GM18508 (cell line): ENCODE measurements around the gene ASTN2.

Source experiments
- ATAC-seq: cut with Tn5 transposase; IDR thresholded peaks from one replicate; pipeline ENCODE4 v1.9.1; 2021; ENCODE audit warnings: moderate number of reproducible peaks; ENCODE audit not compliant: insufficient read depth, unreplicated experiment

Gene ASTN2

GRCh38 chr9:117307701-117308100 lies 107.2 kb downstream of the ASTN2 start:
- no peak for ATAC-seq

GRCh38 chr9:117306032-117306431 lies 108.8 kb downstream of the ASTN2 start:
- no peak for ATAC-seq

- ATAC-seq: no peak
These were observed 109.4 kb downstream of the ASTN2 start for GRCh38 chr9:117305454-117305853.

GRCh38 chr9:117304549-117304948 lies 110.3 kb downstream of the ASTN2 start:
- no peak for ATAC-seq

GRCh38 chr9:117303643-117304230 lies 111.1 kb downstream of the ASTN2 start:
- ATAC-seq: no peak

GRCh38 chr9:117302487-117302886 lies 112.4 kb downstream of the ASTN2 start:
- no peak for ATAC-seq

GRCh38 chr9:117300371-117301110 lies 114.3 kb downstream of the ASTN2 start:
- no peak for ATAC-seq

- ATAC-seq: no peak
These were observed 118.4 kb downstream of the ASTN2 start for GRCh38 chr9:117296453-117296852.

- ATAC-seq: no peak
These were observed 121.4 kb downstream of the ASTN2 start for GRCh38 chr9:117293206-117294114.

GRCh38 chr9:117290856-117291622 lies 123.8 kb downstream of the ASTN2 start:
- no peak for ATAC-seq

- no peak for ATAC-seq
These were observed 124.5 kb downstream of the ASTN2 start for GRCh38 chr9:117290306-117290840.

GRCh38 chr9:117286245-117286644 lies 128.6 kb downstream of the ASTN2 start:
- no peak for ATAC-seq

GRCh38 chr9:117284414-117284813 lies 130.4 kb downstream of the ASTN2 start:
- ATAC-seq: no peak

GRCh38 chr9:117282541-117282940 lies 132.3 kb downstream of the ASTN2 start:
- ATAC-seq: no peak

- ATAC-seq: no peak
These were observed 136.3 kb downstream of the ASTN2 start for GRCh38 chr9:117278471-117279035.

GRCh38 chr9:117278020-117278419 lies 136.8 kb downstream of the ASTN2 start:
- no peak for ATAC-seq

GRCh38 chr9:117276444-117276843 lies 138.4 kb downstream of the ASTN2 start:
- ATAC-seq: no peak

- no peak for ATAC-seq
These were observed 141.2 kb downstream of the ASTN2 start for GRCh38 chr9:117273612-117274011.

GRCh38 chr9:117268847-117269446 lies 145.9 kb downstream of the ASTN2 start:
- ATAC-seq: no peak
